Nephron progenitor cell (in vitro differentiated cells): ENCODE results near the gene GPATCH11.

Experiments
- DNase-seq: peaks from one replicate; pipeline ENCODE4 v3.0.0; 2021
- H3K27ac Mint-ChIP-seq: 2 replicates; pipeline ENCODE4 v1.8.0; 2021; ENCODE audit warnings: mild to moderate bottlenecking, moderate library complexity, mixed read lengths
- H3K27me3 Mint-ChIP-seq: 2 replicates; pipeline ENCODE4 v1.8.0; 2021; ENCODE audit warnings: mild to moderate bottlenecking, low read depth, mixed read lengths; ENCODE audit not compliant: poor library complexity
- H3K36me3 Mint-ChIP-seq: 2 replicates; pipeline ENCODE4 v1.8.0; 2021; ENCODE audit warnings: low read depth, mixed read lengths
- H3K4me1 Mint-ChIP-seq: 2 replicates; pipeline ENCODE4 v1.8.0; 2021; ENCODE audit warnings: mixed read lengths
- H3K4me3 Mint-ChIP-seq: 2 replicates; pipeline ENCODE4 v1.8.0; 2021; ENCODE audit warnings: mild to moderate bottlenecking, moderate library complexity, mixed read lengths
- H3K9me3 Mint-ChIP-seq: 2 replicates; pipeline ENCODE4 v1.8.0; 2021; ENCODE audit warnings: mild to moderate bottlenecking, moderate library complexity, mixed read lengths
- TF ChIP-seq, protein P1 (sequence below): fragments of 200-600 bp; sonication (generic); IDR thresholded peaks from 2 replicates; pipeline ENCODE4 v1.5.0; 2021; ENCODE audit warnings: antibody characterized with exemption

The GPATCH11 gene

DNA sequence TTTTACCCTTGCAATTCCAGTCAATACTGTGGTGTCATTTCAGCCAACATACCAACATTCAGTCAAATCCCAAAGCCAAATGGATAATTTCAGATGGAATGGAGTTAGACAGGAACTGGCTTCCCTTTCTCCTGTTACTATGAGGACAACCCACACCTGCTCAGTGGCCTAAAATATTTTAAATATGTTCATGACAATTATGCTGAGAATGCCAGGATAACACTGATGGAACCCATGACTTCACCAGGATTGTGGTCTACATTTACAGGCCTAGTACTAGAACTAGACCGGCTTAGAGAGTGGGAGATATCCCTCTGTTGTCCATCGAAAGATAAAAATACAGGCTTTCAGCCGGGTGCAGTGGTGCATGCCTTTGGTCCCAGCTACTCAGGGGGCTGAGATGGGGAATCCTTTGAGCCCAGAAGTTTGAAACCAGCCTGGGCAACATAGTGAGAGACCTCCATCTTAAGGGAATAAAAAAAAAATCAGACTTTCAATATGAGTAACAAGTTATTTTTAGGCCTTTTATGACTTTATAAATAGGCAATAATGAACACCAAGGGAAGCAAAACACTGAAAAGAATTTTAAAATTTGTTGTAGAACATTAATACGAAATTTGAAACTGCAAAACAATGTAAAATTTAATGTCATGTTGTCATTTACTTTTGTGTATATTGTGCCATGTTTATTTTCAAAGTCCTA, 14.2 kb downstream of the GPATCH11 start:
- Mint-ChIP-seq H3K36me3 (peaks cover 15% of the 10 kb centered on the region), H3K27me3 (no peaks in the 10 kb centered on the region), H3K9me3 (no peaks in the 10 kb centered on the region), H3K27ac (no peak overlapping the region), H3K4me1 (no peaks in the 10 kb centered on the region), H3K4me3 (no peak overlapping the region)
- DNase-seq, result no peak
- TF ChIP-seq, protein P1, sequence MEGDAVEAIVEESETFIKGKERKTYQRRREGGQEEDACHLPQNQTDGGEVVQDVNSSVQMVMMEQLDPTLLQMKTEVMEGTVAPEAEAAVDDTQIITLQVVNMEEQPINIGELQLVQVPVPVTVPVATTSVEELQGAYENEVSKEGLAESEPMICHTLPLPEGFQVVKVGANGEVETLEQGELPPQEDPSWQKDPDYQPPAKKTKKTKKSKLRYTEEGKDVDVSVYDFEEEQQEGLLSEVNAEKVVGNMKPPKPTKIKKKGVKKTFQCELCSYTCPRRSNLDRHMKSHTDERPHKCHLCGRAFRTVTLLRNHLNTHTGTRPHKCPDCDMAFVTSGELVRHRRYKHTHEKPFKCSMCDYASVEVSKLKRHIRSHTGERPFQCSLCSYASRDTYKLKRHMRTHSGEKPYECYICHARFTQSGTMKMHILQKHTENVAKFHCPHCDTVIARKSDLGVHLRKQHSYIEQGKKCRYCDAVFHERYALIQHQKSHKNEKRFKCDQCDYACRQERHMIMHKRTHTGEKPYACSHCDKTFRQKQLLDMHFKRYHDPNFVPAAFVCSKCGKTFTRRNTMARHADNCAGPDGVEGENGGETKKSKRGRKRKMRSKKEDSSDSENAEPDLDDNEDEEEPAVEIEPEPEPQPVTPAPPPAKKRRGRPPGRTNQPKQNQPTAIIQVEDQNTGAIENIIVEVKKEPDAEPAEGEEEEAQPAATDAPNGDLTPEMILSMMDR, result no peak

DNA sequence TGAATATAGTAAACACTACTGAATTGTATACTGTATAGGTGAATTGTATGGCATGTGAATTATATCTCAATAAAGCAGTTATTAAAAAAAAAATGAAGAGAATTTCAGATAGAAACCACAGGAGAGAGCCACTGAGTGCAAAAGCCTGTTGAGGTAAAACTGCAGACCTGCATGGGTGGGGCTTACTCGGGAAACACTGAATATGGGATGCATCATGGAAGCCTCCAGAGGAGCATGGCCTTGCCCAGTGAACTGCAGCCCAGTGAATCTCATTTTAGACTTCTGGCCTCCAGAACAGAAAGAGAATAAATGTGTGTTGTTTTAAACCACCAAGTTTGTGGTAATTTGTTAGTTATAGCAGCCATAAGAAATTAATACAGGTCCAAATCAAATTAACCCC, 15.7 kb downstream of the GPATCH11 start:
- Mint-ChIP-seq H3K36me3 (peaks cover 6% of the 10 kb centered on the region), H3K4me3 (no peak overlapping the region), H3K9me3 (no peaks in the 10 kb centered on the region), H3K27me3 (no peaks in the 10 kb centered on the region), H3K27ac (no peak overlapping the region), H3K4me1 (peaks cover 8% of the 10 kb centered on the region)
- no peak for DNase-seq
- TF ChIP-seq, protein P1, result no peak

DNA sequence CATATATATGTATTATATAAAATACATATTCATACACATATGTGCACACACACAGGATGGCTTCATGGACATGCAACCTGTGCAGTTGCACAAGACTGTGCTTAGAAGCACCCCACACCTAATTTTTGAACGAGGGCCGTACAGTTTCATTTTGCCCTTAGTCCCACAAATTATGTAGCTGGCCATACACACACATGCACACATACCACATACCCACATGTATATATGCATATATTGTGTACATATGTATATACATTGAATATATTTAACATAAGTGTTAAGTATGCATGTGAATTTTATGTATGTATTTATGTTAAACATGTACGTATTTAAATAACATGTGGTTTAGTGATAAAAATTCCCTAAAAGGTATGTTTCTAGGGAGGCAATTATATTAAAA, 18.3 kb downstream of the GPATCH11 start:
- DNase-seq, result no peak
- no peak overlapping the region for H3K4me3 Mint-ChIP-seq
- TF ChIP-seq, protein P1, result no peak
- H3K4me1 Mint-ChIP-seq, result peaks cover 19% of the 10 kb centered on the region
- H3K36me3 Mint-ChIP-seq, result peaks cover 25% of the 10 kb centered on the region
- no peak overlapping the region for H3K27ac Mint-ChIP-seq
- H3K27me3 Mint-ChIP-seq, result no peaks in the 10 kb centered on the region
- H3K9me3 Mint-ChIP-seq, result no peaks in the 10 kb centered on the region

DNA sequence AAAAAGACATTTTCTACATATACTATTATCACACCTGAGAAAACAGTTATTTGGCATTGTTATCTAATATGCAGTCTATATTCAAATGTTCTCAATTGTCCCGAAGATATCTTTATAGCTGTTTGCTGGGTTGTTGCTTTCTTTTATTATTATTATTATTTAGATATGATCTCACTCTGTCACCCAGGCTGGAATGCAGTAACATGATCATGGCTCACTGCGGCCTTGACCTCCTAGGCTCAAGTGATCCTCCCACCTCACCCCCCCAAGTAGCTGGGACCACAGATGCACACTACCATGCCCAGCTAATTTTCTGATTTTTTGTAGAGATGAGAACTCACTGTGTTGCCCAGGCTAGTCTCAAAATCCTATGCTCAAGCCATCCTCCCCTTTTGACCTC, 19.9 kb downstream of the GPATCH11 start:
- TF ChIP-seq, protein P1, result no peak
- Mint-ChIP-seq H3K4me1 (peaks cover 19% of the 10 kb centered on the region), H3K4me3 (no peak overlapping the region), H3K9me3 (no peaks in the 10 kb centered on the region), H3K27me3 (no peaks in the 10 kb centered on the region), H3K36me3 (peaks cover 41% of the 10 kb centered on the region), H3K27ac (no peak overlapping the region)
- no peak for DNase-seq

DNA sequence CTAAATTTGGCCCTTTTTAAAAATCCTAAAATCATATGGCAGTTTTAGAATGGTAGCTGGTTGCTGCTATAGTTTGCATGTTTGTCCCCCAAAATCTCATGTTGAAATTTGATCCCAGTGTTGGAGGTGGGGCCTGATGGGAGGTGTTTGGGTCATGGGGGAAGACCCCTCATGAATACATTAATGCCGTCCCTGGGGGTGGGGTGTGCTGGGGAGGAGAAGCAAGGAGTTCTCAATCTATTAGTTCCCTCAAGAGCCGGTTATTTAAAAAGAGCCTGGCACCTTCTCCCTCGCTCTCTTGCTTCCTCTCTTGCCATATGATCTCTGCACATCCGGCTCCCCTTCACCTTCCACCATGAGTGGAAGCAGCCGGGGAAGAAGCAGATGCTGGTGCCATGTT, 20.8 kb downstream of the GPATCH11 start:
- Mint-ChIP-seq H3K36me3 (peaks cover 45% of the 10 kb centered on the region), H3K27ac (no peak overlapping the region), H3K27me3 (no peaks in the 10 kb centered on the region), H3K9me3 (no peaks in the 10 kb centered on the region), H3K4me3 (no peak overlapping the region), H3K4me1 (peaks cover 19% of the 10 kb centered on the region)
- no peak for DNase-seq
- TF ChIP-seq, protein P1, result no peak

DNA sequence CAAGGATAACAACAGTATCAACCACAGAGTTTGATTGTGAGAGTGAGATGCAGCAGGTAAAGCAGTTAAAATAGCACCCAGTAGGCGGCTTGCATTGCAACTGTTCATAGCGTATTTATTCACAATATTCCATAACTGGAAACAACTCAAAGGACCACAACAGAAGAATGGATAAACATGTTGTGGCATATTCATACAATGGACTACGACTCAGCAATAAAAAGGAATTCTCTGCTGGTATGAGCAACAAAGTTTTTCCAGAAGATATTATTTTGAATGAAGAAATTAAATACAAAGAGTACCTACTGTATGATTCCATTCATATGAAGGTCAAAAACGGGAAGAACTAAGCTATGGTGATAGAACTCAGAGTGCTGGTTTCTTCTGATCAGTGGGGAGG, 25.2 kb downstream of the GPATCH11 start:
- no peak for DNase-seq
- Mint-ChIP-seq H3K27ac (peak overlapping the region; percentile 51), H3K36me3 (peaks cover 63% of the 10 kb centered on the region), H3K4me1 (peaks cover 16% of the 10 kb centered on the region), H3K9me3 (no peaks in the 10 kb centered on the region), H3K27me3 (no peaks in the 10 kb centered on the region), H3K4me3 (no peak overlapping the region)
- TF ChIP-seq, protein P1, result no peak
